Measurements from ENCODE around the gene DCAF4L1.

Gene DCAF4L1
- total RNA-seq = 0.35 to 0.39 (median 0.35) reads per million in 3 donors

- no peak for DNase-seq
- Histone ChIP-seq H3K4me1 (ENCODE audit: control insufficient read depth, insufficient read depth, low read length, poor library complexity, severe bottlenecking) (no peaks in the 10 kb centered on the region), H3K4me3 (ENCODE audit: insufficient read depth, low read depth, low read length, poor library complexity, severe bottlenecking) (no peak within 1 kb of the TSS), H3K36me3 (ENCODE audit: control insufficient read depth, insufficient read depth, low read length) (no peaks in the 10 kb centered on the region), H3K27me3 (replicated peaks; ENCODE audit: control insufficient read depth, insufficient read depth, low read length, poor library complexity, severe bottlenecking) (no peaks in the 10 kb centered on the region), H3K27ac (ENCODE audit: insufficient read depth, low read length, poor library complexity, severe bottlenecking) (no peak within 1 kb of the TSS), H3K9me3 (ENCODE audit: control insufficient read depth, low read length) (no peaks in the 10 kb centered on the region)
These were observed at the start of gene DCAF4L1 for GRCh38 chr4:41981456-41981855. Gene DCAF4L1 (plus strand): TSS chr4:41981756. CDS start chr4:41981793, 37 bp downstream.

DNA sequence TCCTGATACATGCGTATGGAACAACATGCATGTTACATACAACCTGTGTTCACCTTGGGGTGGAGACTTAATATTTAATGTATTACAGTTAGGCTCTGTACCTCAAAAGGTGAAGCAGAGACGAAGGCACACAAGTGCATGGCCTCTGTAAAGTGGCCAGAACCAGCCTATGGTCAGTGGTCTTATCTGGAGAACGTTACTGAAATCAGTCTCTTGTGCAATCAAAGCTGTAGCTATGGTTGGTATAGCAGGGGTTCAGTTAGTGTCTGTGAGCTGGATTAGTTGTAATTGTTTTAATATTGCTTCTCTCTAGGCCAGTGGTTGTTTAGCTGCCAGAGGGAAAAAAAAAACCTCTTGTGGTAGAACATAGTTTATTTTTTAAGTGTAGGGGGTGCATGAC, 48.6 kb upstream of the DCAF4L1 start:
- no peak for DNase-seq
- no peak overlapping the region for H3K27ac ChIP-seq (ENCODE audit: insufficient read depth, low read length, poor library complexity, severe bottlenecking)
- no peaks in the 10 kb centered on the region for H3K9me3 ChIP-seq (ENCODE audit: control insufficient read depth, low read length)
- H3K36me3 ChIP-seq (ENCODE audit: control insufficient read depth, insufficient read depth, low read length) = no peaks in the 10 kb centered on the region
- H3K27me3 ChIP-seq (replicated peaks; ENCODE audit: control insufficient read depth, insufficient read depth, low read length, poor library complexity, severe bottlenecking) = no peaks in the 10 kb centered on the region
- no peak overlapping the region for H3K4me3 ChIP-seq (ENCODE audit: insufficient read depth, low read depth, low read length, poor library complexity, severe bottlenecking)
- H3K4me1 ChIP-seq (ENCODE audit: control insufficient read depth, insufficient read depth, low read length, poor library complexity, severe bottlenecking) = peaks cover 11% of the 10 kb centered on the region

GRCh38 chr4:41933997-41934503, 47.5 kb upstream of the DCAF4L1 start:
- no peaks in the 10 kb centered on the region for H3K36me3 ChIP-seq (ENCODE audit: control insufficient read depth, insufficient read depth, low read length)
- H3K9me3 ChIP-seq (ENCODE audit: control insufficient read depth, low read length) = no peaks in the 10 kb centered on the region
- H3K4me3 ChIP-seq (ENCODE audit: insufficient read depth, low read depth, low read length, poor library complexity, severe bottlenecking) = no peak overlapping the region
- DNase-seq = no peak
- H3K27me3 ChIP-seq (replicated peaks; ENCODE audit: control insufficient read depth, insufficient read depth, low read length, poor library complexity, severe bottlenecking) = no peaks in the 10 kb centered on the region
- H3K4me1 ChIP-seq (ENCODE audit: control insufficient read depth, insufficient read depth, low read length, poor library complexity, severe bottlenecking) = peaks cover 11% of the 10 kb centered on the region
- no peak overlapping the region for H3K27ac ChIP-seq (ENCODE audit: insufficient read depth, low read length, poor library complexity, severe bottlenecking)

DNA sequence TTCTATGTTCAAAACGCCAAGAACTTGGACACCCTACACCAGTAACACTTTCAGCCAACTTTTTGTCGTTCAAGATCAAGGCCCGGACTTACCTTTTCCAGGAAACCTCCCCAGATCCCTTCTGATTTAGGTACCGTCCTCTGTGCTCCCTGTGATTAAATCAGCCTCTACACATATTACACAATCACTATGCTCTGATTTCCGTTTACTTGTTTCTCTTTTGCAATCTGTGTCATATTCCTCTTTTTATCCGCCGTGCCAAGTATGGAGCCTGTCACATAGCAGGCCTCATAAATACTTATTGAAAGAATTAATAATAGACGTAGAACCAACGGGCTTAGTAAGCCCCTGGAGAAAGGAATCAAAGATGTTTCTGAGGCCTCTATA, 47.0 kb upstream of the DCAF4L1 start:
- Histone ChIP-seq H3K4me1 (ENCODE audit: control insufficient read depth, insufficient read depth, low read length, poor library complexity, severe bottlenecking) (peaks cover 11% of the 10 kb centered on the region), H3K4me3 (ENCODE audit: insufficient read depth, low read depth, low read length, poor library complexity, severe bottlenecking) (peak overlapping the region; percentile 97), H3K36me3 (ENCODE audit: control insufficient read depth, insufficient read depth, low read length) (peaks cover under 1% of the 10 kb centered on the region), H3K27ac (ENCODE audit: insufficient read depth, low read length, poor library complexity, severe bottlenecking) (no peak overlapping the region), H3K9me3 (ENCODE audit: control insufficient read depth, low read length) (no peaks in the 10 kb centered on the region), H3K27me3 (replicated peaks; ENCODE audit: control insufficient read depth, insufficient read depth, low read length, poor library complexity, severe bottlenecking) (no peaks in the 10 kb centered on the region)
- DNase-seq = no peak

DNA sequence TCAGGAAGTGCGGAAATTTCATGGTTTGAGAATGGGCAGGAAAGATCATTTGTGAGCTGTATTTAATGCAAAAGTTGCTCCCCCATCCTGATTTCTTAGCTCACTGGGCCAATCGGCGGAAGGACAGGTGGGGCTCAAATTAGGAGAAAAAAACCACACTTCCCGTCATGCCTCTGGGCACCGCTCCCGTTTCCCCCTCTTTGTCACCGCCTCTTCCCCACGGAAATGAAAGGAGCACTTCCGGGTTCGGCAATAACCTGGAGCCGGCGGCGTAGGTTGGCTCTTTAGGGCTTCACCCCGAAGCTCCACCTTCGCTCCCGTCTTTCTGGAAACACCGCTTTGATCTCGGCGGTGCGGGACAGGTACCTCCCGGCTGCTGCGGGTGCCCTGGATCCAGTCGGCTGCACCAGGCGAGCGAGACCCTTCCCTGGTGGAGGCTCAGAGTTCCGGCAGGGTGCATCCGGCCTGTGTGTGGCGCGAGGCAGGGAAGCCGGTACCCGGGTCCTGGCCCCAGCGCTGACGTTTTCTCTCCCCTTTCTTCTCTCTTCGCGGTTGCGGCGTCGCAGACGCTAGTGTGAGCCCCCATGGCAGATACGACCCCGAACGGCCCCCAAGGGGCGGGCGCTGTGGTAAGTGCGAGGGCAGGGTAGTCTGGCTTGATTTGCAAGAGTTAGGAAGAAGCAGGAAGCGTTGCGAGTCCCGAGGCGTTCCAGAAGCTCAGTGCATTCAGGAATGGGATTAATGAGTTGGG, 46.5 kb upstream of the DCAF4L1 start, which contains the start of gene TMEM33:
Gene TMEM33, plus strand, starts transcription at position 529 of the 751 bp plus-strand sequence. Its CDS starts 56 bp downstream, at position 585.
- H3K4me3 ChIP-seq (ENCODE audit: insufficient read depth, low read depth, low read length, poor library complexity, severe bottlenecking) = peak within 1 kb of the TSS; percentile 97
- peaks cover 11% of the 10 kb centered on the region for H3K4me1 ChIP-seq (ENCODE audit: control insufficient read depth, insufficient read depth, low read length, poor library complexity, severe bottlenecking)
- no peaks in the 10 kb centered on the region for H3K27me3 ChIP-seq (replicated peaks; ENCODE audit: control insufficient read depth, insufficient read depth, low read length, poor library complexity, severe bottlenecking)
- peak within 1 kb of the TSS; percentile 66 for H3K27ac ChIP-seq (ENCODE audit: insufficient read depth, low read length, poor library complexity, severe bottlenecking)
- H3K36me3 ChIP-seq (ENCODE audit: control insufficient read depth, insufficient read depth, low read length) = peaks cover 3% of the 10 kb centered on the region
- no peaks in the 10 kb centered on the region for H3K9me3 ChIP-seq (ENCODE audit: control insufficient read depth, low read length)
- peak; percentile 57 to 70 (median 64) for DNase-seq

- H3K27me3 ChIP-seq (replicated peaks; ENCODE audit: control insufficient read depth, insufficient read depth, low read length, poor library complexity, severe bottlenecking) = no peaks in the 10 kb centered on the region
- H3K4me1 ChIP-seq (ENCODE audit: control insufficient read depth, insufficient read depth, low read length, poor library complexity, severe bottlenecking) = peaks cover 11% of the 10 kb centered on the region
- peak overlapping the region; percentile 97 for H3K4me3 ChIP-seq (ENCODE audit: insufficient read depth, low read depth, low read length, poor library complexity, severe bottlenecking)
- H3K27ac ChIP-seq (ENCODE audit: insufficient read depth, low read length, poor library complexity, severe bottlenecking) = peak overlapping the region; percentile 66
- H3K36me3 ChIP-seq (ENCODE audit: control insufficient read depth, insufficient read depth, low read length) = peaks cover 3% of the 10 kb centered on the region
- DNase-seq = peak in 1 of 3 donors; percentile 2
- no peaks in the 10 kb centered on the region for H3K9me3 ChIP-seq (ENCODE audit: control insufficient read depth, low read length)
These were observed 45.9 kb upstream of the DCAF4L1 start for GRCh38 chr4:41935652-41936021.

DNA sequence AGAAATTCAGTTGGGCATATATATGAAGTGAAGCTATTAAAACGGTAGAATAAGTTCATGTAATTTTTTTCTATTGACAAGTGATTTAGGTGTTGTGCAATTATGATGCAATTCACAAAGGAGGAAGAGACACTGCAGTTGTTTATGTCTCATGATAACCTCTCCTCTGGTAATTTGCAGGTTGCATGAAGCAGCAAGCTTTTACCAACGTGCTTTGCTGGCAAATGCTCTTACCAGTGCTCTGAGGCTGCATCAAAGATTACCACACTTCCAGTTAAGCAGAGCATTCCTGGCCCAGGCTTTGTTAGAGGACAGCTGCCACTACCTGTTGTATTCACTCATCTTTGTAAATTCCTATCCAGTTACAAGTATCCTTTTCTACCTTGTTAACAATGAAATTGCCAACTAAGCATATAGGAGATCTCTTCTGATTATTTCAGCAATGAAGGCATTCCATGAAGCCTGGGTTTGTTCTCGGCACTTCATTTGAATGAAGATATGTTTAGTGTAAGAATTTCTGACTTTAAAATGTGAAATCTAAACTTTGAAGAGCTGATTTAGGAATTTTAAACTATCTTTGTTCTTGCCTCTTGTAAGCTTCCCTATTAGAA, 42.4 kb upstream of the DCAF4L1 start:
- Histone ChIP-seq H3K4me1 (ENCODE audit: control insufficient read depth, insufficient read depth, low read length, poor library complexity, severe bottlenecking) (peaks cover 11% of the 10 kb centered on the region), H3K27ac (ENCODE audit: insufficient read depth, low read length, poor library complexity, severe bottlenecking) (no peak overlapping the region), H3K4me3 (ENCODE audit: insufficient read depth, low read depth, low read length, poor library complexity, severe bottlenecking) (no peak overlapping the region), H3K36me3 (ENCODE audit: control insufficient read depth, insufficient read depth, low read length) (peaks cover 4% of the 10 kb centered on the region), H3K9me3 (ENCODE audit: control insufficient read depth, low read length) (no peaks in the 10 kb centered on the region), H3K27me3 (replicated peaks; ENCODE audit: control insufficient read depth, insufficient read depth, low read length, poor library complexity, severe bottlenecking) (no peaks in the 10 kb centered on the region)
- no peak for DNase-seq

DNA sequence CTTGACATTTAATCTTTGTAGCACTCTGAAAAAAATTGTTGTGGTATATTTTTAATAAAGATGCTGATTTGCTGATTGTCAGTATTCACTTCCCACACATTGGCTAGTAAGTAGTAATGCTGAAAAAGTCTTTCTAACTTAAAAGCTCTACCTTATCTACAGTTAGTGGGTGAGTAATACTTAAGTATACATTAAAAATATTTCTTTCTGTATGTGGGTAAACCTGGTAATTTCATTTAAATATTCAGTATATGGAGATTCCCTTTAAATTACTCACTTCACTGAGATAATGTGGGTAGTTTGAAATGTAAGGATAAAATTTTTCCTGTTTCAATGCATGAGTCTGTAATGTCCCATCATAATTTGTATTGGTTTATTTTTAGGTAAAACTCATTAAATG, 40.7 kb upstream of the DCAF4L1 start:
- no peak overlapping the region for H3K27ac ChIP-seq (ENCODE audit: insufficient read depth, low read length, poor library complexity, severe bottlenecking)
- peaks cover 15% of the 10 kb centered on the region for H3K36me3 ChIP-seq (ENCODE audit: control insufficient read depth, insufficient read depth, low read length)
- no peaks in the 10 kb centered on the region for H3K27me3 ChIP-seq (replicated peaks; ENCODE audit: control insufficient read depth, insufficient read depth, low read length, poor library complexity, severe bottlenecking)
- H3K9me3 ChIP-seq (ENCODE audit: control insufficient read depth, low read length) = no peaks in the 10 kb centered on the region
- H3K4me1 ChIP-seq (ENCODE audit: control insufficient read depth, insufficient read depth, low read length, poor library complexity, severe bottlenecking) = peaks cover 4% of the 10 kb centered on the region
- no peak for DNase-seq
- no peak overlapping the region for H3K4me3 ChIP-seq (ENCODE audit: insufficient read depth, low read depth, low read length, poor library complexity, severe bottlenecking)

- DNase-seq = no peak
- Histone ChIP-seq H3K36me3 (ENCODE audit: control insufficient read depth, insufficient read depth, low read length) (peaks cover 22% of the 10 kb centered on the region), H3K4me1 (ENCODE audit: control insufficient read depth, insufficient read depth, low read length, poor library complexity, severe bottlenecking) (no peaks in the 10 kb centered on the region), H3K4me3 (ENCODE audit: insufficient read depth, low read depth, low read length, poor library complexity, severe bottlenecking) (no peak overlapping the region), H3K27me3 (replicated peaks; ENCODE audit: control insufficient read depth, insufficient read depth, low read length, poor library complexity, severe bottlenecking) (no peaks in the 10 kb centered on the region), H3K27ac (ENCODE audit: insufficient read depth, low read length, poor library complexity, severe bottlenecking) (no peak overlapping the region), H3K9me3 (ENCODE audit: control insufficient read depth, low read length) (no peaks in the 10 kb centered on the region)
These were observed 38.0 kb upstream of the DCAF4L1 start for GRCh38 chr4:41943506-41943905.

- Histone ChIP-seq H3K4me1 (ENCODE audit: control insufficient read depth, insufficient read depth, low read length, poor library complexity, severe bottlenecking) (no peaks in the 10 kb centered on the region), H3K36me3 (ENCODE audit: control insufficient read depth, insufficient read depth, low read length) (peaks cover 24% of the 10 kb centered on the region), H3K4me3 (ENCODE audit: insufficient read depth, low read depth, low read length, poor library complexity, severe bottlenecking) (no peak overlapping the region), H3K27ac (ENCODE audit: insufficient read depth, low read length, poor library complexity, severe bottlenecking) (no peak overlapping the region), H3K27me3 (replicated peaks; ENCODE audit: control insufficient read depth, insufficient read depth, low read length, poor library complexity, severe bottlenecking) (no peaks in the 10 kb centered on the region), H3K9me3 (ENCODE audit: control insufficient read depth, low read length) (no peaks in the 10 kb centered on the region)
- no peak for DNase-seq
These were observed 37.5 kb upstream of the DCAF4L1 start for GRCh38 chr4:41944089-41944488.

Data from effector memory CD4-positive, alpha-beta T cell (primary cell).